Thoracic aorta (tissue), 2 donors: ENCODE results near the gene AGRP. TPM values are rescaled to one million over a fixed set of nuclear protein-coding genes. Genes with fewer than 3 reads are reported as not detected.

Experiments
- ATAC-seq: fragments of 150-250 bp; one replicate; pipeline ENCODE4 v1.8.0; 2017; ENCODE audit warnings: low read depth; ENCODE audit not compliant: insufficient number of reproducible peaks, low FRiP score
- DNase-seq: peaks from one replicate; pipeline ENCODE4 v3.0.0-alpha.2; 2020; ENCODE audit warnings: low spot score
- H3K27ac ChIP-seq, 2 donors: fragments of 200-600 bp; sonication (generic); 1 replicate in 1 of 2; 2 replicates in 1 of 2; pipeline ENCODE4 v1.5.1; 2016; ENCODE audit warnings: mild to moderate bottlenecking in 2 of 2, moderate library complexity in 2 of 2
- H3K27me3 ChIP-seq: fragments of 200-600 bp; sonication (generic); replicated peaks from 2 replicates; pipeline ENCODE4 v1.6.0; 2016; ENCODE audit warnings: mild to moderate bottlenecking; ENCODE audit not compliant: insufficient read depth
- H3K36me3 ChIP-seq: fragments of 200-600 bp; sonication (generic); one replicate; pipeline ENCODE4 v1.5.1; 2016
- H3K4me1 ChIP-seq, 2 donors: fragments of 200-600 bp; sonication (generic); 1 replicate in 1 of 2; 2 replicates in 1 of 2; pipeline versions ENCODE4 v1.5.1 to v1.6.0; 2016; ENCODE audit warnings: low read depth in 2 of 2, mild to moderate bottlenecking in 1 of 2; ENCODE audit not compliant: control insufficient read depth in 1 of 2
- H3K4me3 ChIP-seq: fragments of 200-600 bp; sonication (generic); 2 replicates; pipeline ENCODE4 v1.5.1; 2016; ENCODE audit warnings: mild to moderate bottlenecking
- H3K9me3 ChIP-seq: fragments of 200-600 bp; sonication (generic); 2 replicates; pipeline ENCODE4 v1.5.1; 2016
- total RNA-seq, 2 donors: library from RNA; depleted of rRNA; stranded (reverse); fragments of >200 nt; gene quantifications; one replicate each; pipeline versions ENCODE4 v1.1.0 to v1.2.3, GENCODE V29; 2016
- TF ChIP-seq, protein P1 (sequence below): fragments of 200-600 bp; sonication (generic); IDR thresholded peaks from one replicate; pipeline ENCODE4 v1.5.1; 2019; ENCODE audit warnings: antibody characterized with exemption

Gene AGRP
- total RNA-seq, 2 donors from 2014 or later = not detected

DNA sequence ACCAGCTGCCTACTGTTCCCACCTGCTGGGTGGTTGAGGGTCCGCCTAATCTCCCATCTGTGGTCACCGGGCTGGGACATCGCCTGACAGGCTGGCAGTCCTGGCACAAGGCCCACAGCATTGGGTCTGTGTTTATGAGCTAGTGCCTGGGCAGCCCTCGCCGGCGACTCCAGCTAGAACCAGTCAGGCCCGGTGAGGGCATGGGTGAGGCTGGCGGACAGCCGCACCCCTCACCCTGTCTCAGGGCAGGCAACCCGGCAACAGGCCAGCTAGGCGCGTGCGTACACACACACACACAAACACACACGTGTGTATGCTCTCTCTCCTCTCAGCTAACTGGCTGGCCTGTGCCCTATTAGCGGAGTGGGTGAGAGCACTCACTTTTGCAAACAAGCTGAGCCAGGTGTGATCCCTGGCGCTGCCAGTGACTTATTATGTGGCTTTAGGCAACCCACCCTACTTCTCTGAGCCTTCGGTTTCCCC is 42.0 kb downstream of the AGRP start:
- no peaks in the 10 kb centered on the region for H3K9me3 ChIP-seq
- H3K27me3 ChIP-seq = no peaks in the 10 kb centered on the region
- H3K4me1 ChIP-seq = peaks cover 0 to 34% of the 10 kb centered on the region in 2 donors
- ATAC-seq (no peak), DNase-seq (no peak)
- H3K36me3 ChIP-seq = peaks cover 41% of the 10 kb centered on the region
- H3K4me3 ChIP-seq = no peak overlapping the region
- no peak overlapping the region for H3K27ac ChIP-seq
- TF ChIP-seq, protein P1, sequence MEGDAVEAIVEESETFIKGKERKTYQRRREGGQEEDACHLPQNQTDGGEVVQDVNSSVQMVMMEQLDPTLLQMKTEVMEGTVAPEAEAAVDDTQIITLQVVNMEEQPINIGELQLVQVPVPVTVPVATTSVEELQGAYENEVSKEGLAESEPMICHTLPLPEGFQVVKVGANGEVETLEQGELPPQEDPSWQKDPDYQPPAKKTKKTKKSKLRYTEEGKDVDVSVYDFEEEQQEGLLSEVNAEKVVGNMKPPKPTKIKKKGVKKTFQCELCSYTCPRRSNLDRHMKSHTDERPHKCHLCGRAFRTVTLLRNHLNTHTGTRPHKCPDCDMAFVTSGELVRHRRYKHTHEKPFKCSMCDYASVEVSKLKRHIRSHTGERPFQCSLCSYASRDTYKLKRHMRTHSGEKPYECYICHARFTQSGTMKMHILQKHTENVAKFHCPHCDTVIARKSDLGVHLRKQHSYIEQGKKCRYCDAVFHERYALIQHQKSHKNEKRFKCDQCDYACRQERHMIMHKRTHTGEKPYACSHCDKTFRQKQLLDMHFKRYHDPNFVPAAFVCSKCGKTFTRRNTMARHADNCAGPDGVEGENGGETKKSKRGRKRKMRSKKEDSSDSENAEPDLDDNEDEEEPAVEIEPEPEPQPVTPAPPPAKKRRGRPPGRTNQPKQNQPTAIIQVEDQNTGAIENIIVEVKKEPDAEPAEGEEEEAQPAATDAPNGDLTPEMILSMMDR = no peak

DNA sequence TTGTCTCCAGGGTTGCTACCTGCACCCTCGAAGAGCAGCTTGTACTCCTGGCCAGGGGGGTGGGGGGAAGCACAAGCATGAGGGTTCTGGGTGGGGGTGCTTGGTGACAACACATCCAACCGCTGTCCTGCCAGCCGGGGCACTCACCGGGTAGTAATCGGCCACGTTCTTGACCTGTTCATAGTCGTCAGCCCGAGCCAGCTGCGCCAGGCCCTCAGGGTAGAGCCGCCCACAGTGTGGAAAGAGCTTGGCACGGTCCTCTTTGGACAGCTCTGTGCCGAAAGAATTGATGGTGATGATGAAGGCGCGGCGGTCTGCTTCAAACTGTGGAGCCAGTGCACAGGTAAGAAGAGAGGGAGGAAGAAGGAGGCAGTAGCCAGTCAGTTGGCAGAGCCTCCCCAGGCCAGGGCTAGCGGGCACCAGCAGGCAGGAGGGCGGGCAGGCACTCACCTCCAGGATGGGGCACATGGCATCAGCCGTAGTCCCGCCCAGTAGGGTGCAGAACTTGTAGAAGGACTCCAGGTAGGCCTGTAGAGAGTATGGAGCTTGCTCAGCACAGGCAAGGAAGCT is 44.4 kb downstream of the AGRP start:
- no peak overlapping the region for H3K4me3 ChIP-seq
- no peaks in the 10 kb centered on the region for H3K9me3 ChIP-seq
- TF ChIP-seq, protein P1 = no peak
- peaks cover 31% of the 10 kb centered on the region for H3K36me3 ChIP-seq
- H3K4me1 ChIP-seq = peaks cover 0 to 23% of the 10 kb centered on the region in 2 donors
- ATAC-seq = no peak
- DNase-seq = no peak
- no peaks in the 10 kb centered on the region for H3K27me3 ChIP-seq
- H3K27ac ChIP-seq = no peak overlapping the region

DNA sequence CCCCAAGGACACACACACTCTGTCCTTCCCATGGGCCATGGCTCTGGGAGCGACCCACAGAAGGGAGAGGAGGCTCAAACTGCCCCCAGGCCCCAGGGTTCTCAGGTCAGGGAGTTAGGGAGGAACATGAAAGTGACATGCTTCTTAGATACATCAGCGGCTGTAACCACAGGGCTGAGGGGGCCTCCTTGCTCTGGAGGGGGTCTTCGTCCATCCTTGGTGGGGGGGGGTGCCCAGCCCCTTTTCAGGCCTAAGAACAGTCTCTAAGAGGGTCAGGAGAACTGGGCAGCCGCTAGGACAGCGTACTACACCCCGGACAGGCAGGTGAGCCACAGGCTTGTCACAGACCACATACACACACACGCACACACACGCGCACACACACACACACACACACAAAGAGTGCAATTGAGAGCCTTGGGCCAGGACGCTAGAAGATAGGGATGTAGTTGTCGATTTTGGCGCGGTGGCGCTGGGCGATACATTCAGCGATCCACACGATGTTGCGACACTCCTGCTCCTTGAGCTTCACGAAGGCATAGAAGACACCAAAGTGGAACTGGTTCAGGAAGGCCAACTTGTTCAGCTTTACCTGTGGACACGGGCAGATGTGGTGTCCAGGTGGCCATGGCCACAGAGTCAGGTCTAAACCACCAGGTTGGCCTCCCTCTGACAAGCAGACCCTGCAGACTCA is 45.1 kb downstream of the AGRP start:
- no peaks in the 10 kb centered on the region for H3K27me3 ChIP-seq
- no peak for DNase-seq
- peaks cover 0 to 17% of the 10 kb centered on the region in 2 donors for H3K4me1 ChIP-seq
- H3K36me3 ChIP-seq = peaks cover 31% of the 10 kb centered on the region
- no peaks in the 10 kb centered on the region for H3K9me3 ChIP-seq
- no peak overlapping the region for H3K4me3 ChIP-seq
- TF ChIP-seq, protein P1 = no peak
- ATAC-seq = no peak
- H3K27ac ChIP-seq = no peak overlapping the region

DNA sequence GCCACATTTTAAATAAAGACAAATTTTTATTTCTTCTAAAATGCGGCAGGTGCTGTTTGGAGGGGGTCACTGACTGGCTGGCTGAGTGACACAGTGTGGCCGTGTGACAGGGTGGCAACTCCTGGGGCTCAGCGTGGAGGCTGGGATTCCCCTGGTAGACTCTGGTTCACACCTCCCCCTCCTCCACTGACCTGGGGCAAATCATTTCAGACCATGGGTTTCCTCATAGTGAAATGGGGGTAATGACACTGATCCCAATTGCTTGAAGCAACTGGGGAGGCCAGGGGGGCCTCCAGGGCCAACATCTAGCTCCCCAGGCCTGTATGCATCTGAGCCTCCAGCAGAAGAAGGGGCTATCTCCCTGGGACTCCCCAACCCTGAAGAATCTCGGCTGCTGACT is 45.8 kb downstream of the AGRP start:
- ATAC-seq (no peak), DNase-seq (no peak)
- Histone ChIP-seq H3K4me3 (no peak overlapping the region), H3K36me3 (peaks cover 31% of the 10 kb centered on the region), H3K27ac (no peak overlapping the region), H3K9me3 (no peaks in the 10 kb centered on the region), H3K27me3 (no peaks in the 10 kb centered on the region), H3K4me1 (peaks cover 0 to 11% of the 10 kb centered on the region in 2 donors)
- TF ChIP-seq, protein P1 = no peak

DNA sequence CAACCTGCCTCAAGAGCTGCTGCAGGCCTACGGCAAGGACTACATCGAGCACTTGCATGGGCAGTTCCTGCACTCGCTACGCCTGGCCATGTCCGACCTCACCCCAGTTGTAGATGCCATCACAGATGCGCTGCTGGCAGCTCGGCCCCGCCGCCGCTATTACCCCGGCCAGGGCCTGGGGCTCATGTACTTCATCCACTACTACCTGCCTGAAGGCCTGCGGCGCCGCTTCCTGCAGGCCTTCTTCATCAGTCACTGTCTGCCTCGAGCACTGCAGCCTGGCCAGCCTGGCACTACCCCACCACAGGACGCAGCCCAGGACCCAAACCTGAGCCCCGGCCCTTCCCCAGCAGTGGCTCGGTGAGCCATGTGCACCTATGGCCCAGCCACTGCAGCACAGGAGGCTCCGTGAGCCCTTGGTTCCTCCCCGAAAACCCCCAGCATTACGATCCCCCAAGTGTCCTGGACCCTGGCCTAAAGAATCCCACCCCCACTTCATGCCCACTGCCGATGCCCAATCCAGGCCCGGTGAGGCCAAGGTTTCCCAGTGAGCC is 46.6 kb downstream of the AGRP start:
- H3K9me3 ChIP-seq = no peaks in the 10 kb centered on the region
- H3K4me3 ChIP-seq = no peak overlapping the region
- no peaks in the 10 kb centered on the region for H3K27me3 ChIP-seq
- peaks cover 0 to 6% of the 10 kb centered on the region in 2 donors for H3K4me1 ChIP-seq
- no peak overlapping the region for H3K27ac ChIP-seq
- TF ChIP-seq, protein P1 = no peak
- ATAC-seq (no peak), DNase-seq (no peak)
- peaks cover 31% of the 10 kb centered on the region for H3K36me3 ChIP-seq
